SK-N-MC (cell line): Measurements from ENCODE around the gene LRATD1.

Experiments used
- EZH2 ChIP-seq: fragments of 200-600 bp; sonication (generic); IDR thresholded peaks from one replicate; pipeline ENCODE4 v1.6.1; 2017; ENCODE audit warnings: antibody characterized with exemption
- FOXP2 ChIP-seq: optimal IDR thresholded peaks from 2 replicates; pipeline ENCODE3; 2011; ENCODE audit warnings: mild to moderate bottlenecking, moderate library complexity; ENCODE audit not compliant: insufficient read depth; ENCODE audit errors: extremely low read length, control extremely low read depth
- POLR2AphosphoS5 ChIP-seq: IDR thresholded peaks from 2 replicates; pipeline ENCODE4 v1.6.1; 2012; ENCODE audit warnings: mild to moderate bottlenecking, low read depth, low read length, borderline replicate concordance

- TF ChIP-seq POLR2AphosphoS5 = no peak
- no peak for TF ChIP-seq EZH2
- no peak for TF ChIP-seq FOXP2
Measured at GRCh38 chr2:14602309-14602708, 30.2 kb upstream of the LRATD1 start.
